Measurements from ENCODE around the gene NR1D2. TPM values are rescaled to one million over a fixed set of nuclear protein-coding genes. Genes with fewer than 3 reads are reported as not detected.
"Not testable (repeated sequence)": the region's sequence is repeated elsewhere in the genome, so short reads cannot be mapped to it uniquely, and the experiment has no call there.

Gene NR1D2
- total RNA-seq, 1 experiment from 2014 or later: 9.5 TPM

GRCh38 chr3:23993556-23994243 lies 48.6 kb downstream of the NR1D2 start:
- H3K4me3 ChIP-seq (ENCODE audit: insufficient read depth, low read depth, low read length): no peak overlapping the region
- no peaks in the 10 kb centered on the region for H3K27me3 ChIP-seq (ENCODE audit: control insufficient read depth, insufficient read depth, low read length)
- DNase-seq: no peak
- no peaks in the 10 kb centered on the region for H3K36me3 ChIP-seq (replicated peaks; ENCODE audit: control insufficient read depth, insufficient read depth, low read length)

- Histone ChIP-seq H3K36me3 (replicated peaks; ENCODE audit: control insufficient read depth, insufficient read depth, low read length) (no peaks in the 10 kb centered on the region), H3K4me3 (ENCODE audit: insufficient read depth, low read depth, low read length) (no peak overlapping the region), H3K27me3 (ENCODE audit: control insufficient read depth, insufficient read depth, low read length) (no peaks in the 10 kb centered on the region)
- no peak for DNase-seq
These were observed 49.1 kb downstream of the NR1D2 start for GRCh38 chr3:23994244-23994569.

GRCh38 chr3:23995219-23995618 lies 50.1 kb downstream of the NR1D2 start:
- Histone ChIP-seq H3K27me3 (ENCODE audit: control insufficient read depth, insufficient read depth, low read length) (no peaks in the 10 kb centered on the region), H3K4me3 (ENCODE audit: insufficient read depth, low read depth, low read length) (no peak overlapping the region), H3K36me3 (replicated peaks; ENCODE audit: control insufficient read depth, insufficient read depth, low read length) (no peaks in the 10 kb centered on the region)
- no peak for DNase-seq

- no peak for DNase-seq
- H3K4me3 ChIP-seq (ENCODE audit: insufficient read depth, low read depth, low read length): no peak overlapping the region
- no peaks in the 10 kb centered on the region for H3K27me3 ChIP-seq (ENCODE audit: control insufficient read depth, insufficient read depth, low read length)
- H3K36me3 ChIP-seq (replicated peaks; ENCODE audit: control insufficient read depth, insufficient read depth, low read length): no peaks in the 10 kb centered on the region
These were observed 51.0 kb downstream of the NR1D2 start for GRCh38 chr3:23996095-23996524.

- peak; percentile 54 for DNase-seq
- H3K27me3 ChIP-seq (ENCODE audit: control insufficient read depth, insufficient read depth, low read length): no peaks in the 10 kb centered on the region
- H3K4me3 ChIP-seq (ENCODE audit: insufficient read depth, low read depth, low read length): no peak overlapping the region
- H3K36me3 ChIP-seq (replicated peaks; ENCODE audit: control insufficient read depth, insufficient read depth, low read length): no peaks in the 10 kb centered on the region
These were observed 54.0 kb downstream of the NR1D2 start for GRCh38 chr3:23999012-23999641.

GRCh38 chr3:24002129-24002528 lies 57.0 kb downstream of the NR1D2 start:
- no peak for DNase-seq
- Histone ChIP-seq H3K27me3 (ENCODE audit: control insufficient read depth, insufficient read depth, low read length) (no peaks in the 10 kb centered on the region), H3K4me3 (ENCODE audit: insufficient read depth, low read depth, low read length) (no peak overlapping the region), H3K36me3 (replicated peaks; ENCODE audit: control insufficient read depth, insufficient read depth, low read length) (no peaks in the 10 kb centered on the region)

- no peaks in the 10 kb centered on the region for H3K36me3 ChIP-seq (replicated peaks; ENCODE audit: control insufficient read depth, insufficient read depth, low read length)
- H3K4me3 ChIP-seq (ENCODE audit: insufficient read depth, low read depth, low read length): no peak overlapping the region
- no peaks in the 10 kb centered on the region for H3K27me3 ChIP-seq (ENCODE audit: control insufficient read depth, insufficient read depth, low read length)
- no peak for DNase-seq
These were observed 58.4 kb downstream of the NR1D2 start for GRCh38 chr3:24003466-24003865.

GRCh38 chr3:24004171-24004938 lies 59.3 kb downstream of the NR1D2 start:
- DNase-seq: no peak
- Histone ChIP-seq H3K36me3 (replicated peaks; ENCODE audit: control insufficient read depth, insufficient read depth, low read length) (no peaks in the 10 kb centered on the region), H3K4me3 (ENCODE audit: insufficient read depth, low read depth, low read length) (no peak overlapping the region), H3K27me3 (ENCODE audit: control insufficient read depth, insufficient read depth, low read length) (no peaks in the 10 kb centered on the region)

- H3K36me3 ChIP-seq (replicated peaks; ENCODE audit: control insufficient read depth, insufficient read depth, low read length): no peaks in the 10 kb centered on the region
- no peak overlapping the region for H3K4me3 ChIP-seq (ENCODE audit: insufficient read depth, low read depth, low read length)
- DNase-seq: no peak
- H3K27me3 ChIP-seq (ENCODE audit: control insufficient read depth, insufficient read depth, low read length): no peaks in the 10 kb centered on the region
These were observed 60.6 kb downstream of the NR1D2 start for GRCh38 chr3:24005669-24006068.

- H3K4me3 ChIP-seq (ENCODE audit: insufficient read depth, low read depth, low read length); H3K27me3 ChIP-seq (ENCODE audit: control insufficient read depth, insufficient read depth, low read length); H3K36me3 ChIP-seq (replicated peaks; ENCODE audit: control insufficient read depth, insufficient read depth, low read length); DNase-seq: not testable (repeated sequence)
These were observed 65.7 kb downstream of the NR1D2 start for GRCh38 chr3:24010834-24011233.

- no peaks in the 10 kb centered on the region for H3K27me3 ChIP-seq (ENCODE audit: control insufficient read depth, insufficient read depth, low read length)
- no peak for DNase-seq
- no peak overlapping the region for H3K4me3 ChIP-seq (ENCODE audit: insufficient read depth, low read depth, low read length)
- no peaks in the 10 kb centered on the region for H3K36me3 ChIP-seq (replicated peaks; ENCODE audit: control insufficient read depth, insufficient read depth, low read length)
These were observed 67.6 kb downstream of the NR1D2 start for GRCh38 chr3:24012589-24013269.

- Histone ChIP-seq H3K4me3 (ENCODE audit: insufficient read depth, low read depth, low read length) (no peak overlapping the region), H3K36me3 (replicated peaks; ENCODE audit: control insufficient read depth, insufficient read depth, low read length) (no peaks in the 10 kb centered on the region), H3K27me3 (ENCODE audit: control insufficient read depth, insufficient read depth, low read length) (no peaks in the 10 kb centered on the region)
- DNase-seq: no peak
These were observed 72.2 kb downstream of the NR1D2 start for GRCh38 chr3:24017305-24017704.

- no peaks in the 10 kb centered on the region for H3K27me3 ChIP-seq (ENCODE audit: control insufficient read depth, insufficient read depth, low read length)
- H3K36me3 ChIP-seq (replicated peaks; ENCODE audit: control insufficient read depth, insufficient read depth, low read length): no peaks in the 10 kb centered on the region
- DNase-seq: peak; percentile 37
- no peak overlapping the region for H3K4me3 ChIP-seq (ENCODE audit: insufficient read depth, low read depth, low read length)
These were observed 73.9 kb downstream of the NR1D2 start for GRCh38 chr3:24018784-24019570.

GRCh38 chr3:24019585-24019984 lies 74.5 kb downstream of the NR1D2 start:
- no peak overlapping the region for H3K4me3 ChIP-seq (ENCODE audit: insufficient read depth, low read depth, low read length)
- no peaks in the 10 kb centered on the region for H3K27me3 ChIP-seq (ENCODE audit: control insufficient read depth, insufficient read depth, low read length)
- H3K36me3 ChIP-seq (replicated peaks; ENCODE audit: control insufficient read depth, insufficient read depth, low read length): no peaks in the 10 kb centered on the region
- no peak for DNase-seq

Measured in H7 (cell line).